ENCODE results near the gene RWDD2A.

RWDD2A gene

GRCh38 chr6:83192871-83193746 is at the start of gene RWDD2A, which contains the start of gene PGM3:
Gene RWDD2A (plus strand): TSS chr6:83193357. CDS start chr6:83194452, 1,095 bp downstream.
Gene PGM3 (minus strand): TSS chr6:83193265. CDS start chr6:83191012, 2,253 bp downstream.
- Histone ChIP-seq H3K27ac (peak within 1 kb of the TSS; percentile 51 to 95 (median 85)), H3K4me3 (peak within 1 kb of the TSS; percentile 53 to 98 (median 94))

- no peak overlapping the region for H3K4me3 ChIP-seq
- H3K27ac ChIP-seq: no peak overlapping the region
Observed at GRCh38 chr6:83151114-83151513, 42.0 kb upstream of the RWDD2A start.

DNA sequence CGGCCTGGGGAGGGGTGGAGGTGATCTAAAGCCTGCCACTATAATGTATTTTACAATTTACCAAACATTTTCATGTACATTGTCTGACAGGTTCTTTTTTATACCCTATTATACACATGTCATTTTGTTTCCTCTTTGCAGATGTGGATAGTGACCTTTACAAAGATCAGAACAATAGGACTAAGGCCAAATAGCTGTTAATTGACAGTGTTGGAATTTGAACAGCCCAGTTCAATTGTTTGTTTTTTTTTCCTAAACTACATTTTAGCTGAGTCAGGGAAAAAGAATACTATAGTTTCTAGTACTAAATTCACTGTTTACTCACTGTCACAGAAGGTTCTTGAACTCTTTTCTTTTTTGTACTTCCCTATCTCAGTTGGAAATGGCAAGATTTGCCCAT is 40.2 kb upstream of the RWDD2A start:
- H3K4me3 ChIP-seq: no peak overlapping the region
- H3K27ac ChIP-seq: no peak overlapping the region

- no peak overlapping the region for H3K27ac ChIP-seq
- no peak overlapping the region for H3K4me3 ChIP-seq
Observed at GRCh38 chr6:83153883-83154521, 39.2 kb upstream of the RWDD2A start.

- no peak overlapping the region for H3K4me3 ChIP-seq
- H3K27ac ChIP-seq: no peak overlapping the region
Observed at GRCh38 chr6:83155794-83156193, 37.4 kb upstream of the RWDD2A start.

- no peak overlapping the region for H3K4me3 ChIP-seq
- no peak overlapping the region for H3K27ac ChIP-seq
Observed at GRCh38 chr6:83160167-83160566, 33.0 kb upstream of the RWDD2A start.

- H3K27ac ChIP-seq: no peak overlapping the region
- no peak overlapping the region for H3K4me3 ChIP-seq
Observed at GRCh38 chr6:83167726-83168278, 25.4 kb upstream of the RWDD2A start.

DNA sequence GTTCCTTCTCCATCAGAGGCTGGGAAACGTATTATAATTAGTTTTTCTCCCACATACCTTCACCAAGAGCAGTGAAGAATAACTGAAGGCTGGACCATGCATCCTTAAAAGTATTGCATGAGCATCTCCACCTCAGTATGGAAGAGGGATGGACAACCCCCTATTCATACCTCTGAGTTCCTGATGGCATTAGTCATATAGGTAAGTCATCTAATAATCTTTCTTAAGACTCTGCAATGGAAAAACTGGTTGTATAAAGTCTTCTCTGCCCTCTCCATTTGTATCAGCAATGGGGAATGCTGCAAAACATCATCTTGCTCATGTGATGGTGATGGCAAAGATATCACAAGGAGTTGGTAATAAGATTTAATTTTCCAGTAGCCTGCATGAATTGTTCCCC is 24.6 kb upstream of the RWDD2A start:
- no peak overlapping the region for H3K27ac ChIP-seq
- H3K4me3 ChIP-seq: no peak overlapping the region

- no peak overlapping the region for H3K27ac ChIP-seq
- H3K4me3 ChIP-seq: no peak overlapping the region
Observed at GRCh38 chr6:83169106-83169505, 24.1 kb upstream of the RWDD2A start.

GRCh38 chr6:83169511-83169910 is 23.6 kb upstream of the RWDD2A start:
- Histone ChIP-seq H3K27ac (no peak overlapping the region), H3K4me3 (no peak overlapping the region)

DNA sequence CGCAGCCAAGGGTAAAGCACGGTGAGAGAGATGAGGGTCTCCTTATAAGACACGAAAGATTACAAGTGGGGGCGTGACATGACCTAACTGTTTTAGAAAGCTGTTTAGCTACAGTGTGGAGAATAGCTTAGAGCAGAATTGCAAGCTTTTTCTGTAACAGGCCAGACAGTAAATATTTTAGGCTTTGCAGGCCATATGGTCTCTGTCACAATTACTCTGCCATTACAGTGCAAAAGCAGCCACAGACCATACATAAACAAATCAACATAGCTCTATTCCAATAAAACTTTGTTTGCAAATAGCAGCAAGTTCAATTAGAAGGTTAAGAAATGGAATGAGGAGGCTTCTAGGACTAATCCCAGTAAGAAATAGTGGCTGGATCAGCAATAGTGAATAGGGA is 16.9 kb upstream of the RWDD2A start:
- Histone ChIP-seq H3K27ac (no peak overlapping the region), H3K4me3 (no peak overlapping the region)

GRCh38 chr6:83180426-83180950 is 12.7 kb upstream of the RWDD2A start:
- no peak overlapping the region for H3K27ac ChIP-seq
- no peak overlapping the region for H3K4me3 ChIP-seq

- Histone ChIP-seq H3K4me3 (no peak overlapping the region), H3K27ac (no peak overlapping the region)
Observed at GRCh38 chr6:83182114-83182513, 11.0 kb upstream of the RWDD2A start.

GRCh38 chr6:83183082-83183828 is 9.9 kb upstream of the RWDD2A start:
- Histone ChIP-seq H3K4me3 (no peak overlapping the region), H3K27ac (peak overlapping the region in 3 of 21 experiments; percentile 5 to 16 (median 7))

GRCh38 chr6:83185096-83185495 is 8.1 kb upstream of the RWDD2A start:
- Histone ChIP-seq H3K4me3 (no peak overlapping the region), H3K27ac (no peak overlapping the region)

DNA sequence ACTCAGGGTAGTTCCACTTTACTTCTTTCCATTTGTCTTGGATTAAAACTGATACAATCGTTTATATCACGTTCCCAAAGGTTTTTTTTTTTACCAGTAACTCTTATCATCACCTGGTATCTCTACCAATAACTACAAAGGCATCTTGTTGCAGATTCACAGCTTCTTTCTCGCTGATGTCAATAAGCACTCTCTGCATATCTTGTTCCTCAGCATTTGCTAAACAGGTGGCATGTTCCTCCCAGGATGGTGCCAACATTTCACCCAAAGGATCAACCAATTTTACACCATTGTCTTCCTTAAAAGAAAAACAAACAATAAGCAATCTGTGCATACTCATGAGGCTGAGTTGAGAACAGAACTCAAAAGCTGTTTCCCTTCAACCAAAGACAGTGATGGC is 4.7 kb upstream of the RWDD2A start:
- Histone ChIP-seq H3K4me3 (no peak overlapping the region), H3K27ac (no peak overlapping the region)

DNA sequence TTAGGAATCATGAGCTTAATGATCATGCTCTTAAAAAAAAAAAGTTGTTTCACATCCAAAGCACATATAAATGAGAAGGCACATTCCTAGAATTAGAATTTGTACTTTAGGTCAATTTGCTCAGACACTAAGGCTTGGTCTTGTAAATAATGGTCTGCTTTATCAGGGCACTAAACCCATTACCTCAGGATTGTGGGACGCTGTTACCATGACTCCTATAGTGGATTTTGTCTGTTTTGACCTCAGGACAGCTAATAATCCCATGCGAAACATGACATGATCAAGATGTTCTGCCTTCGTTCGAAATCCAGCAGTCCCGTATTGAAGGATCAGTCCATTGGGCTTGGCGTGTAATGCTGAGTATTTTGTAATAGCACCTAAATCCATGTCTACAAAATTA is 2.5 kb upstream of the RWDD2A start:
- H3K4me3 ChIP-seq: no peak overlapping the region
- H3K27ac ChIP-seq: no peak overlapping the region

DNA sequence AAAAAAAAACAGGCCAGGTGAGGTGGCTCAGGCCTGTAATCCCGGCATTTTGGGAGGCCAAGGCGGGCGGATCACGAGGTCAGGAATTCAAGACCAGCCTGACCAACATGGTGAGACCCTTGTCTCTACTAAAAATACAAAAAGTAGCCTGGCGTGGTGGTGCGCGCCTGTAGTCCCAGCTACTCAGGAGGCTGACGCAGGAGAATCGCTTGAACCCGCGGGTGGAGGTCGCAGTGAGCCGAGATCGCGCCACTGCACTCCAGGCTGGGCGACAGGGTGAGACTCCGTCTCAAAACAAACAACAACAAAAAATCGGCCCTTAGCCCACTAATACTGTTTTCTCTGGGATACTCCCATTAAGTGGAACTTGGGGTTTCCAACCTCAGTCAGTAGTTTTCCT is 1.2 kb upstream of the RWDD2A start:
- Histone ChIP-seq H3K4me3 (peak overlapping the region; percentile 53 to 98 (median 94)), H3K27ac (peak overlapping the region in 1 of 21 experiments; percentile 89)

DNA sequence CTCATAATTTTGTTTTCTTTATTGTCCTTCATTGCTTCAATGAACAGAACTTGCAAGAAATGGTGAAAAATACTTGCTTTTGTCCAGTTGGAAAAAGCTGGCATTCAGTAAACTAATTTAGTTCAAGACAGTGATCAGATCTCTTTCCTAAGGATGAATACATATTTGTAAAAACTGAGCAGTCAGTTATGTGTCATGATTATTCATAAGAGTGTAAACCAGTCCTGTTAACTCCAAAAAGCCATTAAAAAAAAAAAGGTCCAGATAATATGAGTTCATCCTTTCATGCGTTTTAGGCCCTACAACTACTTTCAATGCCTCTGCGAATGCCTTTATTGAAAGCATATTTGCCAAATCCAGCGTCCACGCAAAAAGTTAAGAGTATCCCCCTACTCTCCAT is 701 bp upstream of the RWDD2A start:
- H3K4me3 ChIP-seq: peak overlapping the region; percentile 53 to 98 (median 94)
- peak overlapping the region in 20 of 21 experiments; percentile 51 to 95 (median 86) for H3K27ac ChIP-seq

Data from skin epidermis (tissue), 12 donors.